HCT116 (cell line): ENCODE measurements around the gene TEX101. TPM values are rescaled to one million over a fixed set of nuclear protein-coding genes. Genes with fewer than 3 reads are reported as not detected.

Experiments
- ATAC-seq: fragments of 200-7000 bp; cut with Tn5 transposase; 2 replicates; pipeline ENCODE4 v1.9.1; 2020; ENCODE audit warnings: mild to moderate bottlenecking, moderate library complexity
- BruUV-seq: library from RNA; stranded (reverse); fragments of 400-500 nt; replicated peaks from 2 replicates; lab custom pipeline; 2021; lab: Mats Ljungman, UMichigan
- CTCF ChIA-PET: fragments of 300-600 bp; sonication (Branson Sonifier 250); formaldehyde crosslinking; loops from one replicate; lab custom pipeline; 2021; ENCODE audit warnings: antibody characterized with exemption; lab: Charles Lee
- POLR2A ChIA-PET: fragments of 300-600, 350-600 bp; sonication (Branson Sonifier 250); formaldehyde crosslinking; loops from one replicate; lab custom pipeline; 2021; ENCODE audit warnings: antibody characterized with exemption; lab: Charles Lee
- RAD21 ChIA-PET, 2 experiments: fragments of 300-600 bp; sonication (Branson Sonifier 250); formaldehyde crosslinking; loops; one replicate each; lab custom pipeline; 2023; ENCODE audit warnings: low total read pairs in 2 of 2; ENCODE audit not compliant: uncharacterized antibody in 2 of 2, unreplicated experiment in 2 of 2, low non-redundant PET in 1 of 2; lab: Charles Lee
- DNase-seq: peaks from one replicate; pipeline ENCODE4 v3.0.0-alpha.2; 2010; ENCODE audit warnings: low read depth, low spot score
- H2AFZ ChIP-seq: fragments of 200-600 bp; shearing (Covaris generic), sonication (generic); 2 replicates; pipeline ENCODE4 v1.6.1; 2017; ENCODE audit warnings: low read depth, mixed run types, mixed read lengths, antibody characterized with exemption, low read length; ENCODE audit not compliant: poor library complexity, severe bottlenecking
- H3K27ac ChIP-seq: 2 replicates; pipeline ENCODE4 v1.5.1; 2012; ENCODE audit warnings: low read depth, low read length
- H3K27me3 ChIP-seq: fragments of 200-600 bp; sonication (generic); 2 replicates; pipeline ENCODE4 v1.6.1; 2016; ENCODE audit warnings: mixed run types, low read length, mixed read lengths; ENCODE audit not compliant: insufficient read depth
- H3K36me3 ChIP-seq, 2 experiments: fragments of 200-500 bp in 1 of 2; fragments of 200-600 bp in 1 of 2; sonication (Bioruptor generic) in 1 of 2; sonication (generic) in 1 of 2; 2 replicates each; pipeline versions ENCODE4 v1.5.1 to v1.6.1; 2014 to 2016; ENCODE audit warnings: low read length in 2 of 2, inconsistent platforms in 1 of 2, mixed read lengths in 1 of 2, mixed run types in 1 of 2; ENCODE audit not compliant: insufficient read depth in 2 of 2, control insufficient read depth in 1 of 2
- H3K4me1 ChIP-seq, 2 experiments: fragments of 200-600 bp in 1 of 2; sonication (generic) in 1 of 2; 2 replicates each; pipeline versions ENCODE4 v1.5.1 to v1.6.1; 2012 to 2017; ENCODE audit warnings: low read length in 2 of 2, inconsistent platforms in 1 of 2, mild to moderate bottlenecking in 1 of 2, mixed read lengths in 1 of 2, mixed run types in 1 of 2, moderate library complexity in 1 of 2; ENCODE audit not compliant: insufficient read depth in 2 of 2, control insufficient read depth in 1 of 2
- H3K4me2 ChIP-seq: fragments of 200-600 bp; sonication (generic); 2 replicates; pipeline ENCODE4 v1.6.1; 2017; ENCODE audit warnings: mixed run types, low read length, mixed read lengths
- H3K4me3 ChIP-seq, 2 experiments: fragments of 200-600 bp in 1 of 2; sonication (generic) in 1 of 2; replicated peaks in 1 of 2; 2 replicates each; pipeline ENCODE4 v1.5.1; 2011 to 2016; ENCODE audit warnings: low read length in 2 of 2, control low read depth in 1 of 2, low read depth in 1 of 2, mild to moderate bottlenecking in 1 of 2, mixed read lengths in 1 of 2, mixed run types in 1 of 2
- H3K79me2 ChIP-seq: fragments of 200-600 bp; sonication (generic); 2 replicates; pipeline ENCODE4 v1.6.1; 2017; ENCODE audit warnings: mild to moderate bottlenecking, mixed run types, low read length, moderate library complexity, mixed read lengths; ENCODE audit not compliant: insufficient read depth
- H3K9ac ChIP-seq: fragments of 200-600 bp; sonication (generic); 2 replicates; pipeline ENCODE4 v1.6.1; 2016; ENCODE audit warnings: low read length, mixed read lengths
- H3K9me2 ChIP-seq: fragments of 200-600 bp; sonication (generic), shearing (Covaris generic); 2 replicates; pipeline ENCODE4 v1.6.1; 2017; ENCODE audit warnings: mixed run types, mild to moderate bottlenecking, moderate library complexity; ENCODE audit not compliant: insufficient read depth
- H3K9me3 ChIP-seq, 2 experiments: fragments of 200-500 bp in 1 of 2; fragments of 200-600 bp in 1 of 2; sonication (Bioruptor generic) in 1 of 2; sonication (generic) in 1 of 2; 2 replicates each; pipeline ENCODE4 v1.6.1; 2014 to 2017; ENCODE audit warnings: low read length in 2 of 2, mixed read lengths in 2 of 2, inconsistent platforms in 1 of 2, low read depth in 1 of 2, mild to moderate bottlenecking in 1 of 2, mixed run types in 1 of 2, moderate library complexity in 1 of 2; ENCODE audit not compliant: control insufficient read depth in 1 of 2, insufficient read depth in 1 of 2
- H4K20me1 ChIP-seq: fragments of 200-600 bp; sonication (generic), shearing (Covaris generic); 2 replicates; pipeline ENCODE4 v1.6.1; 2017; ENCODE audit warnings: mixed run types, mild to moderate bottlenecking, moderate library complexity; ENCODE audit not compliant: insufficient read depth
- CBX3 ChIP-seq: IDR thresholded peaks from 2 replicates; pipeline ENCODE4 v1.6.1; 2012; ENCODE audit warnings: low read depth
- CEBPB ChIP-seq: IDR thresholded peaks from 2 replicates; pipeline ENCODE4 v1.6.1; 2012; ENCODE audit warnings: low read depth
- CTCF ChIP-seq, 3 experiments: fragments of 200-600 bp in 1 of 3; sonication (generic) in 1 of 3; IDR thresholded peaks in 2 of 3; conservative IDR thresholded peaks in 1 of 3; 2 replicates each; pipeline ENCODE4 v1.5.1; 2012 to 2017; ENCODE audit warnings: low read depth in 2 of 3, low read length in 2 of 3, antibody characterized with exemption in 1 of 3, borderline replicate concordance in 1 of 3, control low read depth in 1 of 3, mild to moderate bottlenecking in 1 of 3, mixed read lengths in 1 of 3, mixed run types in 1 of 3, moderate library complexity in 1 of 3; ENCODE audit not compliant: insufficient read depth in 1 of 3
- EGR1 ChIP-seq: IDR thresholded peaks from 2 replicates; pipeline ENCODE4 v1.6.1; 2012; ENCODE audit warnings: low read depth
- ELF1 ChIP-seq: IDR thresholded peaks from 2 replicates; pipeline ENCODE4 v1.6.1; 2012; ENCODE audit warnings: low read depth, borderline replicate concordance
- EZH2 ChIP-seq: fragments of 200-600 bp; sonication (generic); IDR thresholded peaks from 2 replicates; pipeline ENCODE4 v1.6.1; 2017; ENCODE audit warnings: antibody characterized with exemption, mixed run types
- JUND ChIP-seq: IDR thresholded peaks from 2 replicates; pipeline ENCODE4 v1.6.1; 2012
- SIN3A ChIP-seq: IDR thresholded peaks from 2 replicates; pipeline ENCODE4 v1.6.1; 2012; ENCODE audit warnings: low read depth
- TCF7L2 ChIP-seq: IDR thresholded peaks from 2 replicates; pipeline ENCODE4 v1.7.0; 2011; ENCODE audit warnings: borderline replicate concordance, inconsistent platforms; ENCODE audit not compliant: insufficient read depth, insufficient read length; ENCODE audit errors: extremely low read depth
- YY1 ChIP-seq: IDR thresholded peaks from 2 replicates; pipeline ENCODE4 v1.6.1; 2011; ENCODE audit warnings: low read length, low read depth, moderate library complexity, mild to moderate bottlenecking; ENCODE audit not compliant: insufficient replicate concordance; ENCODE audit errors: extremely low read depth
- ZFX ChIP-seq: fragments of 450-650 bp; IDR thresholded peaks from 2 replicates; pipeline ENCODE4 v1.6.1; 2017
- ZNF274 ChIP-seq: fragments of 200-500 bp; sonication (Bioruptor generic); IDR thresholded peaks from 2 replicates; pipeline ENCODE4 v1.6.1; 2014; ENCODE audit warnings: mild to moderate bottlenecking, low read depth, low read length, inconsistent platforms
- intact Hi-C: fragments of 100-400 bp; cut with micrococcal nuclease; formaldehyde crosslinking; loops from 2 replicates; pipeline ENCODE4 v1.10.0; 2022
- total RNA-seq: library from RNA; stranded (reverse); gene quantifications from one replicate; pipeline ENCODE4 v1.2.1, GENCODE V29; 2021; ENCODE audit not compliant: unreplicated experiment

The TEX101 gene
- total RNA-seq, 1 experiment from 2014 or later, result not detected

GRCh38 chr19:43380008-43380407, 34.7 kb upstream of the TEX101 start:
- no peaks in the 10 kb centered on the region for H3K4me1 ChIP-seq
- RAD21 ChIA-PET, result no interaction called here
- H3K9ac ChIP-seq, result no peak overlapping the region
- no peaks in the 10 kb centered on the region for H3K9me3 ChIP-seq
- intact Hi-C loops, result no loop called here
- no peak for ATAC-seq
- CTCF ChIA-PET, result no interaction called here
- H3K36me3 ChIP-seq, result no peaks in the 10 kb centered on the region
- H3K27ac ChIP-seq, result no peak overlapping the region
- H3K79me2 ChIP-seq, result no peaks in the 10 kb centered on the region
- H3K4me3 ChIP-seq, result no peak overlapping the region
- POLR2A ChIA-PET, result no interaction called here
- TF ChIP-seq TCF7L2, result no peak
- no peak for TF ChIP-seq ZFX
- TF ChIP-seq CEBPB, result no peak
- TF ChIP-seq ZNF274, result no peak
- TF ChIP-seq JUND, result no peak
- TF ChIP-seq CTCF (IDR thresholded peaks at IDR 0.05 in 2 of 3, conservative IDR thresholded peaks at IDR 0.05 in 1 of 3; ENCODE audit: borderline replicate concordance in 1 of 3, insufficient read depth in 1 of 3, low read depth in 2 of 3, low read length in 2 of 3), result no peak
- no peak for TF ChIP-seq CBX3
- TF ChIP-seq ELF1, result no peak
- no peak for TF ChIP-seq EGR1
- no peak for TF ChIP-seq SIN3A
- TF ChIP-seq EZH2, result no peak
- no peak for TF ChIP-seq YY1
- TF ChIP-seq, all 23 proteins: peak for 0
- no TSS peak for BruUV-seq
- Histone ChIP-seq H3K9me2 (no peaks in the 10 kb centered on the region), H2AFZ (no peak overlapping the region), H3K27me3 (peaks cover 5% of the 10 kb centered on the region; the same call in 1 of the 2 replicates), H3K4me2 (no peak overlapping the region), H4K20me1 (no peaks in the 10 kb centered on the region)
- no peak for DNase-seq
